HG03039 (cell line): ENCODE data around the gene MRPL21.

ENCODE experiments used
- ATAC-seq: cut with Tn5 transposase; IDR thresholded peaks from one replicate; pipeline ENCODE4 v1.9.1; 2021; ENCODE audit warnings: mild to moderate bottlenecking, moderate library complexity; ENCODE audit not compliant: unreplicated experiment

The MRPL21 gene

GRCh38 chr11:68843052-68843561 is 60.5 kb downstream of the MRPL21 start:
- no peak for ATAC-seq

DNA sequence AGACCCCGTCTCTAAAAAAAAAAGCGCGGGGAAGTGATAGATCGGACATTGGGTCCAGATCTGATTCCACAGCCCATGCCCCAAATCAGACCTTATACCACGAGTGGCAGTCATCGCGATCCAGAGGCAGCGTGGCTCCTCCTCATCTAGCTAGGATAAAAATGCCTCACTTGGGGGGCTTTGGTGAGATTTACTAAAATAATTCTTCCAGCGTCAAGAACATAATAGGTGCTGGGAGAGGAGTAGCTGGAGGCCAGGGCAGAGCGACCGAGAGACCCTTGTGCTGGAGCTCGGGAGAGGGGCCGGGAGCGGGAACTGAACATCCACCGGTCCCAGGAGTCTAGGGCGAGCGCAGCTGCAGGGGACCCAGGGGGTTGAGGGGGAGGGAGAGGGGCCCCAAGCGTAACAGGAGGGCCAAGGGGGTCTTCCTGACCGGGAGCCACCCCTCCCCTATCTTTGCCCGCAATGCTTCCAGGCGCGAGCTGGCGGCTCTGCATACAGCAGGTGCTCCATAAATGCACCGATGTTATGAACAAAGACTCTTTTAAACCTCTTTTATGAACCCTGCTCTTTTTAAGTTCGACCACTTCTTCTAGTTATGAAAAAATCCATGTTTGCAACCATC is 61.1 kb downstream of the MRPL21 start:
- no peak for ATAC-seq

GRCh38 chr11:68841718-68842426 is 61.8 kb downstream of the MRPL21 start, which contains the start of gene CPT1A:
Gene CPT1A, minus strand, starts transcription at chr11:68841916. Its CDS starts 26,442 bp downstream, at chr11:68815474.
- no peak for ATAC-seq
